Neuronal stem cell (in vitro differentiated cells): ENCODE measurements around the gene SAMD11.

Experiments used
- DNase-seq: peaks from one replicate; pipeline ENCODE4 v3.0.0-alpha.2; 2013; ENCODE audit warnings: low spot score
- H2AFZ ChIP-seq: one replicate; pipeline ENCODE4 v1.6.1; 2013; ENCODE audit warnings: mild to moderate bottlenecking, low read length, inconsistent platforms
- H2AK5ac ChIP-seq: 2 replicates; pipeline ENCODE4 v1.6.1; 2013; ENCODE audit warnings: low read depth, mild to moderate bottlenecking, inconsistent platforms, low read length, moderate library complexity, mixed read lengths
- H2BK120ac ChIP-seq: 2 replicates; pipeline ENCODE4 v1.6.1; 2013; ENCODE audit warnings: low read depth, mild to moderate bottlenecking, inconsistent platforms, low read length, moderate library complexity, mixed read lengths
- H2BK12ac ChIP-seq: one replicate; pipeline ENCODE4 v1.6.1; 2013; ENCODE audit warnings: low read length, inconsistent platforms
- H2BK15ac ChIP-seq: 2 replicates; pipeline ENCODE4 v1.6.1; 2013; ENCODE audit warnings: mild to moderate bottlenecking, low read length, inconsistent platforms, mixed read lengths
- H2BK5ac ChIP-seq: one replicate; pipeline ENCODE4 v1.6.1; 2013; ENCODE audit warnings: inconsistent platforms, mild to moderate bottlenecking, low read length, moderate library complexity
- H3K14ac ChIP-seq: one replicate; pipeline ENCODE4 v1.6.1; 2013; ENCODE audit warnings: low read length, inconsistent platforms
- H3K18ac ChIP-seq: 2 replicates; pipeline ENCODE4 v1.6.1; 2013; ENCODE audit warnings: low read length, inconsistent platforms
- H3K23ac ChIP-seq: 2 replicates; pipeline ENCODE4 v1.6.1; 2013; ENCODE audit warnings: low read depth, mild to moderate bottlenecking, mixed read lengths, low read length, inconsistent platforms; ENCODE audit not compliant: poor library complexity
- H3K27ac ChIP-seq: replicated peaks from 3 replicates; pipeline ENCODE4 v1.5.1; 2013; ENCODE audit warnings: low read length, inconsistent platforms
- H3K27me3 ChIP-seq, 3 experiments: 2 replicates each; pipeline ENCODE4 v1.6.1; 2013; ENCODE audit warnings: low read length in 3 of 3, mild to moderate bottlenecking in 2 of 3, inconsistent platforms in 1 of 3, low read depth in 1 of 3, mixed read lengths in 1 of 3, moderate library complexity in 1 of 3; ENCODE audit not compliant: control insufficient read depth in 3 of 3, insufficient read depth in 3 of 3
- H3K36me3 ChIP-seq, 2 donors: replicated peaks in 1 of 2; 2 replicates each; pipeline ENCODE4 v1.6.1; 2013; ENCODE audit warnings: low read length in 2 of 2; ENCODE audit not compliant: control insufficient read depth in 2 of 2, insufficient read depth in 2 of 2
- H3K4ac ChIP-seq: 2 replicates; pipeline ENCODE4 v1.6.1; 2013; ENCODE audit warnings: inconsistent platforms, mild to moderate bottlenecking, low read length, moderate library complexity
- H3K4me1 ChIP-seq, 2 donors: 1 replicate in 1 of 2; 2 replicates in 1 of 2; pipeline ENCODE4 v1.6.1; 2013; ENCODE audit warnings: low read length in 2 of 2, low read depth in 1 of 2; ENCODE audit not compliant: control insufficient read depth in 2 of 2, insufficient read depth in 1 of 2
- H3K4me2 ChIP-seq: one replicate; pipeline ENCODE4 v1.6.1; 2013; ENCODE audit warnings: mild to moderate bottlenecking, low read length, inconsistent platforms; ENCODE audit not compliant: insufficient read depth, poor library complexity, severe bottlenecking
- H3K4me3 ChIP-seq, 2 donors: 2 replicates each; pipeline ENCODE4 v1.5.1; 2013; ENCODE audit warnings: low read length in 2 of 2, mild to moderate bottlenecking in 2 of 2, inconsistent platforms in 1 of 2, moderate library complexity in 1 of 2
- H3K79me1 ChIP-seq: one replicate; pipeline ENCODE4 v1.6.1; 2013; ENCODE audit warnings: low read depth, mild to moderate bottlenecking, inconsistent platforms, low read length, moderate library complexity
- H3K9ac ChIP-seq: one replicate; pipeline ENCODE4 v1.6.1; 2013; ENCODE audit warnings: mild to moderate bottlenecking, low read depth, low read length, inconsistent platforms; ENCODE audit not compliant: poor library complexity
- H3K9me3 ChIP-seq, 2 donors: replicated peaks in 1 of 2; 2 replicates each; pipeline versions ENCODE3 to v1.6.1; 2013; ENCODE audit warnings: low read length in 2 of 2, mild to moderate bottlenecking in 2 of 2, inconsistent platforms in 1 of 2, low read depth in 1 of 2, mixed read lengths in 1 of 2, moderate library complexity in 1 of 2; ENCODE audit not compliant: control insufficient read depth in 2 of 2, insufficient read depth in 1 of 2
- H4K8ac ChIP-seq: one replicate; pipeline ENCODE4 v1.6.1; 2013; ENCODE audit warnings: low read depth, mild to moderate bottlenecking, inconsistent platforms, low read length, moderate library complexity
- H4K91ac ChIP-seq: one replicate; pipeline ENCODE4 v1.6.1; 2013; ENCODE audit warnings: low read length, low read depth, mild to moderate bottlenecking, inconsistent platforms; ENCODE audit not compliant: poor library complexity
- WGBS, 2 donors: extraction: QIAGEN DNeasy Blood & Tissue Kit; methylation state at CpG; one replicate each; pipeline ENCODE4 v1.1.7; 2013; ENCODE audit warnings: missing lambda C conversion rate in 2 of 2, mixed read lengths in 1 of 2; ENCODE audit not compliant: insufficient read length in 2 of 2, insufficient replicate concordance in 1 of 2; ENCODE audit errors: extremely low coverage in 2 of 2; 5-methylcytosine and 5-hydroxymethylcytosine counted together

Gene SAMD11

GRCh38 chr1:929712-930632 is 6.2 kb downstream of the SAMD11 start:
- no peak overlapping the region for H3K4me2 ChIP-seq
- H2BK12ac ChIP-seq: peak overlapping the region; percentile 73
- peak overlapping the region; percentile 60 for H3K9ac ChIP-seq
- no peak overlapping the region for H2BK120ac ChIP-seq
- peak overlapping the region; percentile 17 for H3K18ac ChIP-seq
- peaks cover 40 to 90% (median 89%) of the 10 kb centered on the region in 3 experiments for H3K27me3 ChIP-seq
- peaks cover 0 to 2% of the 10 kb centered on the region in 2 donors for H3K9me3 ChIP-seq
- no peak overlapping the region for H3K4ac ChIP-seq
- H3K4me1 ChIP-seq: peaks cover 2 to 9% of the 10 kb centered on the region in 2 donors
- H2AK5ac ChIP-seq: peak overlapping the region; percentile 42
- no peak overlapping the region for H3K4me3 ChIP-seq
- no peak overlapping the region for H3K27ac ChIP-seq
- no peak overlapping the region for H2BK5ac ChIP-seq
- no peak for DNase-seq
- WGBS, 2 donors: no CpG with 5 or more reads among the region's 40 CpGs
- H3K14ac ChIP-seq: peak overlapping the region; percentile 21
- no peak overlapping the region for H2AFZ ChIP-seq
- H3K23ac ChIP-seq: peak overlapping the region; percentile 73
- H3K36me3 ChIP-seq: no peaks in the 10 kb centered on the region
- H4K8ac ChIP-seq: no peak overlapping the region
- H4K91ac ChIP-seq: no peak overlapping the region
- H3K79me1 ChIP-seq: no peaks in the 10 kb centered on the region
- peak overlapping the region; percentile 37 for H2BK15ac ChIP-seq

- peaks cover 0 to 6% of the 10 kb centered on the region in 2 donors for H3K9me3 ChIP-seq
- DNase-seq: no peak
- no peak overlapping the region for H3K14ac ChIP-seq
- H3K9ac ChIP-seq: no peak overlapping the region
- no peak overlapping the region for H3K27ac ChIP-seq
- no peaks in the 10 kb centered on the region for H3K79me1 ChIP-seq
- no peak overlapping the region for H2BK15ac ChIP-seq
- no CpG with 5 or more reads among the region's 18 CpGs for WGBS, 2 donors
- H2AK5ac ChIP-seq: peak overlapping the region; percentile 30
- H3K23ac ChIP-seq: peak overlapping the region; percentile 5
- no peak overlapping the region for H3K4me3 ChIP-seq
- H2AFZ ChIP-seq: no peak overlapping the region
- no peak overlapping the region for H2BK120ac ChIP-seq
- no peaks in the 10 kb centered on the region for H3K36me3 ChIP-seq
- peaks cover 6 to 12% of the 10 kb centered on the region in 2 donors for H3K4me1 ChIP-seq
- H4K91ac ChIP-seq: no peak overlapping the region
- H4K8ac ChIP-seq: no peak overlapping the region
- H2BK5ac ChIP-seq: peak overlapping the region; percentile 24
- no peak overlapping the region for H2BK12ac ChIP-seq
- H3K18ac ChIP-seq: peak overlapping the region; percentile 39
- no peak overlapping the region for H3K4ac ChIP-seq
- H3K4me2 ChIP-seq: no peak overlapping the region
- H3K27me3 ChIP-seq: peaks cover 41 to 90% (median 89%) of the 10 kb centered on the region in 3 experiments
These were observed 7.0 kb downstream of the SAMD11 start for GRCh38 chr1:930633-931138.

- peak overlapping the region; percentile 5 for H3K23ac ChIP-seq
- no peak overlapping the region for H2BK12ac ChIP-seq
- H2BK15ac ChIP-seq: peak overlapping the region; percentile 30
- H2BK5ac ChIP-seq: peak overlapping the region; percentile 24
- H3K36me3 ChIP-seq: no peaks in the 10 kb centered on the region
- H4K91ac ChIP-seq: no peak overlapping the region
- H3K4me1 ChIP-seq: peaks cover 6 to 14% of the 10 kb centered on the region in 2 donors
- H2AK5ac ChIP-seq: no peak overlapping the region
- no peak overlapping the region for H3K4ac ChIP-seq
- H3K14ac ChIP-seq: no peak overlapping the region
- no peak overlapping the region for H3K9ac ChIP-seq
- no peak for DNase-seq
- no CpG with 5 or more reads among the region's 15 CpGs for WGBS, 2 donors
- no peak overlapping the region for H3K27ac ChIP-seq
- no peak overlapping the region for H3K4me2 ChIP-seq
- no peak overlapping the region for H2BK120ac ChIP-seq
- no peak overlapping the region for H2AFZ ChIP-seq
- peaks cover 0 to 6% of the 10 kb centered on the region in 2 donors for H3K9me3 ChIP-seq
- no peak overlapping the region for H4K8ac ChIP-seq
- H3K18ac ChIP-seq: no peak overlapping the region
- H3K79me1 ChIP-seq: no peaks in the 10 kb centered on the region
- peaks cover 32 to 89% (median 89%) of the 10 kb centered on the region in 3 experiments for H3K27me3 ChIP-seq
- no peak overlapping the region for H3K4me3 ChIP-seq
These were observed 7.9 kb downstream of the SAMD11 start for GRCh38 chr1:931380-932172.
